Astrocyte of the spinal cord (primary cell): ENCODE results near the gene CD48.

ENCODE experiments used
- DNase-seq: peaks from one replicate; pipeline ENCODE4 v3.0.0; 2011; ENCODE audit warnings: low read depth, low spot score
- H3K4me3 ChIP-seq: 2 replicates; pipeline ENCODE4 v1.5.1; 2011; ENCODE audit warnings: low read depth, mild to moderate bottlenecking, low read length, moderate library complexity
- in situ Hi-C: cut with HindIII; loops from 2 replicates; pipeline ENCODE4 v1.10.0; 2017; ENCODE audit warnings: low sequenced_read_pairs
- TF ChIP-seq, protein P1 (sequence below): IDR thresholded peaks from 2 replicates; pipeline ENCODE4 v1.5.1; 2012; ENCODE audit warnings: low read depth, mild to moderate bottlenecking, low read length, inconsistent platforms

The CD48 gene

GRCh38 chr1:160747717-160748116 lies 36.1 kb upstream of the CD48 start:
- in situ Hi-C loops: no loop called here
- DNase-seq: no peak
- H3K4me3 ChIP-seq: no peak overlapping the region
- TF ChIP-seq, protein P1, sequence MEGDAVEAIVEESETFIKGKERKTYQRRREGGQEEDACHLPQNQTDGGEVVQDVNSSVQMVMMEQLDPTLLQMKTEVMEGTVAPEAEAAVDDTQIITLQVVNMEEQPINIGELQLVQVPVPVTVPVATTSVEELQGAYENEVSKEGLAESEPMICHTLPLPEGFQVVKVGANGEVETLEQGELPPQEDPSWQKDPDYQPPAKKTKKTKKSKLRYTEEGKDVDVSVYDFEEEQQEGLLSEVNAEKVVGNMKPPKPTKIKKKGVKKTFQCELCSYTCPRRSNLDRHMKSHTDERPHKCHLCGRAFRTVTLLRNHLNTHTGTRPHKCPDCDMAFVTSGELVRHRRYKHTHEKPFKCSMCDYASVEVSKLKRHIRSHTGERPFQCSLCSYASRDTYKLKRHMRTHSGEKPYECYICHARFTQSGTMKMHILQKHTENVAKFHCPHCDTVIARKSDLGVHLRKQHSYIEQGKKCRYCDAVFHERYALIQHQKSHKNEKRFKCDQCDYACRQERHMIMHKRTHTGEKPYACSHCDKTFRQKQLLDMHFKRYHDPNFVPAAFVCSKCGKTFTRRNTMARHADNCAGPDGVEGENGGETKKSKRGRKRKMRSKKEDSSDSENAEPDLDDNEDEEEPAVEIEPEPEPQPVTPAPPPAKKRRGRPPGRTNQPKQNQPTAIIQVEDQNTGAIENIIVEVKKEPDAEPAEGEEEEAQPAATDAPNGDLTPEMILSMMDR: no peak

DNA sequence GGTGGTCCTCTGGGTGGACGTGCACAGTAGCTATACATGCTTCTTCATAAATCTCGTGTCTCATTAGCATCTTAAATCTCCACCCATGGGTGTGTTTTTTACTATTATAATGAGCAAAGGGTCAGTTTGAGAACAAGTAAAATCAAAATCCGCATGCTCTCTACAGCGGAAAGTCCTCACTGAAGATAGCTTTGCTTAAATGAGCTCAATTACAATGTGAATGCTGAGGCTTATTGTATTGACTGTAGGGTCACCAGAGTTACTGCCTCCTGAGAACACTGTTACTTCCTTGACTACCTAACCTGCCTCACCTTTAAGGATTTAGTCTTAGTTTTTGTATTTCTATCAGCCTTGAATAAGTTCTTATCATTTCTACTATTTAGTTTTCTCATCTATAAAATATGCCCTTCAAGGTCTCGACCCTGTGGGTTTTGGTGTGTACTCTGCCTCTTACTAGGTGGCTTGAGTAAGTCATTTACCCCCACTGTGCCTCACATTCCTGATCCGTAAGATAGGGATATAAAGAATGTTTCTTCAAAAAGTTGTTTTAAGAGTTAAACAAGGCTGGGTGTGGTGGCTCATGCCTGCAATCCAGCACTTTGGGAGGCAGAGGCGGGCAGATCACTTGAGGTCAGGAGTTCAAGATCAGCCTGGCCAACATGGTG lies 35.3 kb upstream of the CD48 start:
- TF ChIP-seq, protein P1: no peak
- no peak overlapping the region for H3K4me3 ChIP-seq
- peak; percentile 3 for DNase-seq
- in situ Hi-C loops: no loop called here

DNA sequence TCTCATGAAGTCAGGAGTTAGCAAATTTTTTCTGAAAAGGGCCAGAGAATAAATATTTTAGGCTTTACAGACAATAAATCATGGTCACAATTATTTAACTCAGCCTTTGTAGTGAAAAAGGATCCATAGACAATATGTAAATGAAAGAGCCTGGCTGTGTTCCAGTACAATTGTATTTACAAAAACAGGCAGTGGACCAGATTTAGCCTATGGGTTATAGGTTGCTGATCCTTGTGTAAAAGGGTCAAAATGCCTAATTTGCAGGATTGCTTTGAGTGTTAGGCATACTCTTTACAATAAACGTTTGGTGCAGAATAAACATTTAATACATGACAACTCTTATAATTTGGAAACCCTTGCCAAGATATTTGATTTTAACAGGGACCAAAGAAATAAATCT lies 33.9 kb upstream of the CD48 start:
- in situ Hi-C loops: no loop called here
- TF ChIP-seq, protein P1: no peak
- DNase-seq: no peak
- no peak overlapping the region for H3K4me3 ChIP-seq

- in situ Hi-C loops: no loop called here
- no peak overlapping the region for H3K4me3 ChIP-seq
- no peak for DNase-seq
- TF ChIP-seq, protein P1: no peak
Observed at GRCh38 chr1:160744852-160745520, 33.4 kb upstream of the CD48 start.

DNA sequence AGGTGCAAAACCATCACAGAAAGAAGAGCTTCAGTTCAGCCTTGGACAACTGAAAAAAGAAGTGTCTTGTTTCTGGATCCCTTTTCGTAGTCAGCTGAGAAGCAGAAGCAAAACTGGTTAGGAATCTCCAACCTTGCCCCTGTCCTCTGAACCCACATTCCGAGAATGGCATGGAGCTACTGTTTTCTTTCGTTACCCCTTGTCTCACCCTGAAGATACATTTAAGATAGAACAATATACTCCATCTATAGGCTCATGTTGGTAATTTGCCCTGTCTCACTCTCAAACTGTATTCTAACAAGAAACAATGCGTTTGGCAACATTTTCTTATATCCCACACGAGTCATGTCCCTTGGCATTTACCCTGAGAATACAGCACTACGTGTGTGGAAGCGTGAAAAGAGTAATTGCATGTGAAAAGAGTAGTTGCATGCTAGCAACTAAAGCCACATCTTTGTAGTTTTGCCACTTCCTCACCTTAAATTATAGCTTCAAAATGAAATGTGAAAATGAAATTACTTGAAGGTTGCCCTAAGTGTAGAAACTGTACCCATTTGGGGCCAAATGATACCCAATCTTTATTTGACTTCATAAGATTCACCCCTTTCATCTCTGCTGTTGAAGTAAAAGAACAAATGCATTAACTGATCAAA lies 32.7 kb upstream of the CD48 start:
- TF ChIP-seq, protein P1: no peak
- no peak for DNase-seq
- in situ Hi-C loops: no loop called here
- H3K4me3 ChIP-seq: no peak overlapping the region

DNA sequence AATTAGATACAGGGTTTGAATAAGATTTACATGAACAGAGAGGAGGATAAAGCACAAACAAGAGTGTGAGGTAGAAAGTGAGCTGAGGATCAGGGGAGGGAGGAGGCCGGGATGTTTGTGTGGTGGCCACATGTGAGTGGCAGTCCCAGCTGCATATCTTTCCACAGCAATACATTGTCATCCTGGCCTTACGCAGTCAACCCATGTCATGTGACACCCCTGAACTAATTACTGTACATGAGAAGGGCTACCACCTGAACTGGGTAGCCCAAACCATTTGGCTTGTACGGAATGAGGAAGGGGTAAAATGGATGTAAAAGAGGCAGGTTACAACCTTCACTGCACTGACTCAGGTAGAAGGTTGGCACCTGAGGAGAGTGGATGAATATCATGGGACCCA lies 31.6 kb upstream of the CD48 start:
- TF ChIP-seq, protein P1: no peak
- in situ Hi-C loops: no loop called here
- DNase-seq: no peak

More for the DNA sequence above, 31.6 kb upstream of the CD48 start:
- no peak overlapping the region for H3K4me3 ChIP-seq
